Neuronal stem cell (in vitro differentiated cells): Measurements from ENCODE around the gene FRS3.

Experiments
- DNase-seq: peaks from one replicate; pipeline ENCODE4 v3.0.0-alpha.2; 2013; ENCODE audit warnings: low spot score
- H2AFZ ChIP-seq: one replicate; pipeline ENCODE4 v1.6.1; 2013; ENCODE audit warnings: mild to moderate bottlenecking, low read length, inconsistent platforms
- H2AK5ac ChIP-seq: 2 replicates; pipeline ENCODE4 v1.6.1; 2013; ENCODE audit warnings: low read depth, mild to moderate bottlenecking, inconsistent platforms, low read length, moderate library complexity, mixed read lengths
- H2BK120ac ChIP-seq: 2 replicates; pipeline ENCODE4 v1.6.1; 2013; ENCODE audit warnings: low read depth, mild to moderate bottlenecking, inconsistent platforms, low read length, moderate library complexity, mixed read lengths
- H2BK12ac ChIP-seq: one replicate; pipeline ENCODE4 v1.6.1; 2013; ENCODE audit warnings: low read length, inconsistent platforms
- H2BK15ac ChIP-seq: 2 replicates; pipeline ENCODE4 v1.6.1; 2013; ENCODE audit warnings: mild to moderate bottlenecking, low read length, inconsistent platforms, mixed read lengths
- H2BK5ac ChIP-seq: one replicate; pipeline ENCODE4 v1.6.1; 2013; ENCODE audit warnings: inconsistent platforms, mild to moderate bottlenecking, low read length, moderate library complexity
- H3K14ac ChIP-seq: one replicate; pipeline ENCODE4 v1.6.1; 2013; ENCODE audit warnings: low read length, inconsistent platforms
- H3K18ac ChIP-seq: 2 replicates; pipeline ENCODE4 v1.6.1; 2013; ENCODE audit warnings: low read length, inconsistent platforms
- H3K23ac ChIP-seq: 2 replicates; pipeline ENCODE4 v1.6.1; 2013; ENCODE audit warnings: low read depth, mild to moderate bottlenecking, mixed read lengths, low read length, inconsistent platforms; ENCODE audit not compliant: poor library complexity
- H3K27ac ChIP-seq: replicated peaks from 3 replicates; pipeline ENCODE4 v1.5.1; 2013; ENCODE audit warnings: low read length, inconsistent platforms
- H3K27me3 ChIP-seq, 3 experiments: 2 replicates each; pipeline ENCODE4 v1.6.1; 2013; ENCODE audit warnings: low read length in 3 of 3, mild to moderate bottlenecking in 2 of 3, inconsistent platforms in 1 of 3, low read depth in 1 of 3, mixed read lengths in 1 of 3, moderate library complexity in 1 of 3; ENCODE audit not compliant: control insufficient read depth in 3 of 3, insufficient read depth in 3 of 3
- H3K36me3 ChIP-seq, 2 donors: replicated peaks in 1 of 2; 2 replicates each; pipeline ENCODE4 v1.6.1; 2013; ENCODE audit warnings: low read length in 2 of 2; ENCODE audit not compliant: control insufficient read depth in 2 of 2, insufficient read depth in 2 of 2
- H3K4ac ChIP-seq: 2 replicates; pipeline ENCODE4 v1.6.1; 2013; ENCODE audit warnings: inconsistent platforms, mild to moderate bottlenecking, low read length, moderate library complexity
- H3K4me1 ChIP-seq, 2 donors: 1 replicate in 1 of 2; 2 replicates in 1 of 2; pipeline ENCODE4 v1.6.1; 2013; ENCODE audit warnings: low read length in 2 of 2, low read depth in 1 of 2; ENCODE audit not compliant: control insufficient read depth in 2 of 2, insufficient read depth in 1 of 2
- H3K4me2 ChIP-seq: one replicate; pipeline ENCODE4 v1.6.1; 2013; ENCODE audit warnings: mild to moderate bottlenecking, low read length, inconsistent platforms; ENCODE audit not compliant: insufficient read depth, poor library complexity, severe bottlenecking
- H3K4me3 ChIP-seq, 2 donors: 2 replicates each; pipeline ENCODE4 v1.5.1; 2013; ENCODE audit warnings: low read length in 2 of 2, mild to moderate bottlenecking in 2 of 2, inconsistent platforms in 1 of 2, moderate library complexity in 1 of 2
- H3K79me1 ChIP-seq: one replicate; pipeline ENCODE4 v1.6.1; 2013; ENCODE audit warnings: low read depth, mild to moderate bottlenecking, inconsistent platforms, low read length, moderate library complexity
- H3K9ac ChIP-seq: one replicate; pipeline ENCODE4 v1.6.1; 2013; ENCODE audit warnings: mild to moderate bottlenecking, low read depth, low read length, inconsistent platforms; ENCODE audit not compliant: poor library complexity
- H3K9me3 ChIP-seq, 2 donors: replicated peaks in 1 of 2; 2 replicates each; pipeline versions ENCODE3 to v1.6.1; 2013; ENCODE audit warnings: low read length in 2 of 2, mild to moderate bottlenecking in 2 of 2, inconsistent platforms in 1 of 2, low read depth in 1 of 2, mixed read lengths in 1 of 2, moderate library complexity in 1 of 2; ENCODE audit not compliant: control insufficient read depth in 2 of 2, insufficient read depth in 1 of 2
- H4K8ac ChIP-seq: one replicate; pipeline ENCODE4 v1.6.1; 2013; ENCODE audit warnings: low read depth, mild to moderate bottlenecking, inconsistent platforms, low read length, moderate library complexity
- H4K91ac ChIP-seq: one replicate; pipeline ENCODE4 v1.6.1; 2013; ENCODE audit warnings: low read length, low read depth, mild to moderate bottlenecking, inconsistent platforms; ENCODE audit not compliant: poor library complexity
- WGBS, 2 donors: extraction: QIAGEN DNeasy Blood & Tissue Kit; methylation state at CpG; one replicate each; pipeline ENCODE4 v1.1.7; 2013; ENCODE audit warnings: missing lambda C conversion rate in 2 of 2, mixed read lengths in 1 of 2; ENCODE audit not compliant: insufficient read length in 2 of 2, insufficient replicate concordance in 1 of 2; ENCODE audit errors: extremely low coverage in 2 of 2; 5-methylcytosine and 5-hydroxymethylcytosine counted together

The FRS3 gene

DNA sequence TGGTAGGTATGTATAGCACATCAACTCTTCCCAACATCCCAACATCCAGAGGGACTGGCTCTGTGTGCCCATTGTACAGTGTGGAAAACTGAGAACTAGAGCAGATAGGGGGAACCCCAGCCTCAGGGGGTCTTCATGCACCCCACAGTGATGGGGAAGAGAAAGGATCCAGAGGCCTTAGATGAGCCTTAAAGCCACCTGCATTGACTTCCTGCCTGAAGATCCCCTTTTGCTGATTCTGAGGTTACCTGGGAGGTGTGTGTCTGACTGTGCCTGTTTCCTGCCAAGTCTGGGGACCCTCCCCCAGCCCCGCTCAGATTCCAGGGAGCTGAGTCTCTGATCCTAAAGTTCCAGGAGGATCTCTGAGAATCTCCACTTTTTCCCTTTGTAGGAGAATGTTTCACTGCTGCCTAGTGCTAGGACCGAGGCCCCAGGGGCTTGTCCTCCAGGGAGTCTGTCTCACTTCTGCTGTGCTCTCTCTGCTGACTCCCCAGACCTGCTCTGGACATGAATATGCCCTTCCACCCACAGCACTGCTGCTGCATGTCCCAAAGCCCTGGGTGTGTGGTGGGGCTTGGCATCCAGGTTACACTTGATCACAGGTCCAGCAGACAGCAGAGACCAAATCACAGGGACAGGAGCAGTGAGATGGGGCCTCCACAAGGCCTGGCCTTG lies 19.7 kb downstream of the FRS3 start:
- H4K91ac ChIP-seq = no peak overlapping the region
- H3K4me1 ChIP-seq = no peaks in the 10 kb centered on the region
- H3K36me3 ChIP-seq = no peaks in the 10 kb centered on the region
- no peak overlapping the region for H3K23ac ChIP-seq
- no peak overlapping the region for H2BK12ac ChIP-seq
- H3K4ac ChIP-seq = no peak overlapping the region
- peak overlapping the region; percentile 5 for H3K18ac ChIP-seq
- H3K9me3 ChIP-seq = no peaks in the 10 kb centered on the region
- H4K8ac ChIP-seq = no peak overlapping the region
- no peak overlapping the region for H3K14ac ChIP-seq
- DNase-seq = no peak
- no CpG with 5 or more reads among the region's 2 CpGs for WGBS, 2 donors
- no peak overlapping the region for H3K9ac ChIP-seq
- H3K4me3 ChIP-seq = no peak overlapping the region
- no peaks in the 10 kb centered on the region for H3K79me1 ChIP-seq
- H2BK5ac ChIP-seq = no peak overlapping the region
- H3K27ac ChIP-seq = no peak overlapping the region
- H2AFZ ChIP-seq = no peak overlapping the region
- no peak overlapping the region for H2AK5ac ChIP-seq
- H2BK15ac ChIP-seq = no peak overlapping the region
- no peak overlapping the region for H3K4me2 ChIP-seq
- peaks cover 0 to 35% (median 0%) of the 10 kb centered on the region in 3 experiments for H3K27me3 ChIP-seq
- no peak overlapping the region for H2BK120ac ChIP-seq

GRCh38 chr6:41759106-41759904 lies 20.4 kb downstream of the FRS3 start:
- peak overlapping the region; percentile 85 for H2AK5ac ChIP-seq
- H3K4me2 ChIP-seq = no peak overlapping the region

GRCh38 chr6:41758641-41759035 lies 21.1 kb downstream of the FRS3 start:
- Histone ChIP-seq H3K79me1 (no peaks in the 10 kb centered on the region), H3K27ac (no peak overlapping the region), H3K18ac (no peak overlapping the region), H2BK5ac (no peak overlapping the region), H2BK120ac (no peak overlapping the region), H3K27me3 (peaks cover 0 to 40% (median 0%) of the 10 kb centered on the region in 3 experiments), H3K36me3 (no peaks in the 10 kb centered on the region), H2BK12ac (no peak overlapping the region), H4K91ac (no peak overlapping the region), H3K4me3 (no peak overlapping the region), H3K9me3 (no peaks in the 10 kb centered on the region), H2AFZ (no peak overlapping the region), H3K4me1 (no peaks in the 10 kb centered on the region), H2BK15ac (no peak overlapping the region), H4K8ac (no peak overlapping the region), H2AK5ac (peak overlapping the region; percentile 85), H3K4ac (no peak overlapping the region), H3K9ac (no peak overlapping the region), H3K14ac (no peak overlapping the region), H3K4me2 (no peak overlapping the region), H3K23ac (no peak overlapping the region)
- WGBS, 2 donors = no CpG with 5 or more reads among the region's 6 CpGs
- no peak for DNase-seq

More at GRCh38 chr6:41759106-41759904, 20.4 kb downstream of the FRS3 start:
- WGBS, 2 donors = no CpG with 5 or more reads among the region's 13 CpGs
- Histone ChIP-seq H3K79me1 (no peaks in the 10 kb centered on the region), H3K36me3 (no peaks in the 10 kb centered on the region), H3K23ac (no peak overlapping the region), H2BK12ac (no peak overlapping the region), H4K8ac (no peak overlapping the region), H2AFZ (no peak overlapping the region), H4K91ac (no peak overlapping the region), H3K27me3 (peaks cover 0 to 35% (median 0%) of the 10 kb centered on the region in 3 experiments), H2BK15ac (no peak overlapping the region), H3K4me1 (no peaks in the 10 kb centered on the region), H2BK120ac (no peak overlapping the region), H3K9me3 (no peaks in the 10 kb centered on the region), H3K27ac (no peak overlapping the region), H3K4ac (no peak overlapping the region), H3K4me3 (no peak overlapping the region), H2BK5ac (no peak overlapping the region), H3K14ac (no peak overlapping the region), H3K9ac (no peak overlapping the region), H3K18ac (no peak overlapping the region)
- DNase-seq = no peak

DNA sequence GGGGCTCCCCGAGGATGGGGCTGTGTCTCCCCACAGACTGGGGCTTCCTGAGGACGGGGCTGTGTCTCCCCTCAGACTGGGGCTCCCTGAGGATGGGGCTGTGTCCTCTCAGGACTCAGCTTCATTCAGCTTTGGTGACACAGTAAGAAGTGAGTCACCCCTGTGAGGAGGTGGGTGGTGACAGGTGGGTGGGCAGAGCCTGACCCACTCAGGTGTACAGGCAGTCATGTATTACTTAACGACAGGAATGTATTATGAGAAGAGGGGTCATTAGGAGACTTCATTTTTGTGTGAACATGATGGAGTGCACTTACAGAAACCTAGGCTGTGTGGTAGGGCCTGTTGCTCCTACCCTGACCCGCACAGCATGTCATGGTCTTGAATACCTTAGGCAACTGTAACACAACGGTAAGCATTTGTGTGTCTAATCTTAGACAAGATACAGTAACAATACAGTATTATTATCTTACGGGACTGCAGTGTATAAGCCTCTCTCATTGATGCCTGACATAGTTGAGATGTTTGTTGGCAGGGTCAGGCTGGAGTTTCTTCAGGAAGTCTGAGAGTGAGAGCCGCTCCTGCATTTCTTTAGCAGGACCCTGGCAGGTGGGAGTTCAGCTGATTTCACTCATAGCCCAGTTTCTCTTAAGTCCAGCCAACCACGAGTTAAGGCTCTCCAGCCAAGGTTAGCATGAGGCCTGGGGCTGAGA lies 21.6 kb downstream of the FRS3 start:
- Histone ChIP-seq H2AFZ (no peak overlapping the region), H3K9me3 (no peaks in the 10 kb centered on the region), H3K18ac (no peak overlapping the region), H2AK5ac (no peak overlapping the region), H2BK15ac (no peak overlapping the region), H3K14ac (no peak overlapping the region), H2BK12ac (no peak overlapping the region), H3K4me1 (no peaks in the 10 kb centered on the region), H3K27me3 (peaks cover 0 to 41% (median 0%) of the 10 kb centered on the region in 3 experiments), H2BK5ac (no peak overlapping the region), H3K4me3 (no peak overlapping the region), H3K36me3 (no peaks in the 10 kb centered on the region), H3K9ac (no peak overlapping the region), H3K79me1 (no peaks in the 10 kb centered on the region), H4K8ac (no peak overlapping the region), H3K27ac (no peak overlapping the region), H2BK120ac (no peak overlapping the region), H3K4me2 (no peak overlapping the region), H3K4ac (no peak overlapping the region), H4K91ac (no peak overlapping the region), H3K23ac (no peak overlapping the region)
- WGBS, 2 donors = no CpG with 5 or more reads among the region's 8 CpGs
- no peak for DNase-seq
